Colonic mucosa (tissue), 4 donors: Measurements from ENCODE around the gene GABBR2. TPM values are rescaled to one million over a fixed set of nuclear protein-coding genes. Genes with fewer than 3 reads are reported as not detected.

ENCODE experiments used
- DNase-seq: peaks from one replicate; pipeline ENCODE4 v3.0.0-alpha.2; 2020
- H3K27ac ChIP-seq: fragments of 200-600 bp; one replicate; pipeline ENCODE4 v1.8.0; 2021
- H3K27me3 ChIP-seq: fragments of 200-600 bp; one replicate; pipeline ENCODE4 v1.8.0; 2021
- H3K36me3 ChIP-seq: fragments of 200-600 bp; one replicate; pipeline ENCODE4 v1.8.0; 2021
- H3K4me1 ChIP-seq: fragments of 200-600 bp; one replicate; pipeline ENCODE4 v1.8.0; 2021; ENCODE audit warnings: mild to moderate bottlenecking
- H3K4me3 ChIP-seq: fragments of 200-600 bp; one replicate; pipeline ENCODE4 v1.8.0; 2021
- H3K9ac ChIP-seq, 2 donors: one replicate each; pipeline ENCODE4 v1.7.0; 2013; ENCODE audit warnings: control low read depth in 2 of 2, low read depth in 2 of 2, low read length in 2 of 2
- H3K9me3 ChIP-seq: fragments of 200-600 bp; one replicate; pipeline ENCODE4 v1.8.0; 2021
- intact Hi-C: fragments of 100-400 bp; cut with DNase I; formaldehyde crosslinking; loops from one replicate; pipeline ENCODE4 v1.14.1; 2022
- total RNA-seq, 2 donors: library from RNA; stranded (reverse); fragmentation: NEBNext Ultra II Directional in 1 of 2; extraction: Animal tissue kit (Norgen Biotek cat#: 25700) in 1 of 2; gene quantifications; one replicate each; pipeline ENCODE4 v1.2.1, GENCODE V29; 2021
- TF ChIP-seq, protein P1 (sequence below): fragments of 200-600 bp; IDR thresholded peaks from one replicate; pipeline ENCODE4 v1.8.0; 2022; ENCODE audit warnings: antibody characterized with exemption, mild to moderate bottlenecking
- donor health status: healthy.
- donor health status: DM: no; HTN: no; CAD: no.
- donor health status: DM: no; HTN: no; CAD: no.

Gene GABBR2
- total RNA-seq, 2 donors from 2014 or later = 0.05 TPM; not detected in 1

DNA sequence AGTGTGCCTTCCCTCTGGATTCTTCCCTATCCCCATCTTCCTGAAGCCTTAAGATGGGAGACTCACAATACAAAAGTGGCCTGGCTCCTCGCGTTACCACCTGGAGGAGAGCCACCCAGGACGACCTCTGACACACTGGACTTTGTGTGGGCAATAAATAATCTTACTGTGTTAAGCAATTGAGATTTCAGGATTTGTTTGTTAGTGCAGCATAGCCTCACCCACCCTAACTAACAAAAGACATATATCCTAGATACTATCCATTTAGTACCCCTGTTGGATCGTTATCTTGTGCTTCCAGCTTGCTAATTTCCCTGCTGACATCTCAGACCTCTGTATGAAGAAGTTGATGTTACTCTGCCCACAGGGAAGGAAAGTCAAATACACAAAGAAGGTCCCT, 7.9 kb downstream of the GABBR2 start:
- intact Hi-C loops = no loop called here
- DNase-seq = no peak
- Histone ChIP-seq H3K4me3 (no peak overlapping the region), H3K4me1 (no peaks in the 10 kb centered on the region), H3K9ac (no peak overlapping the region), H3K27ac (no peak overlapping the region), H3K9me3 (no peaks in the 10 kb centered on the region), H3K27me3 (no peaks in the 10 kb centered on the region), H3K36me3 (no peaks in the 10 kb centered on the region)
- TF ChIP-seq, protein P1, sequence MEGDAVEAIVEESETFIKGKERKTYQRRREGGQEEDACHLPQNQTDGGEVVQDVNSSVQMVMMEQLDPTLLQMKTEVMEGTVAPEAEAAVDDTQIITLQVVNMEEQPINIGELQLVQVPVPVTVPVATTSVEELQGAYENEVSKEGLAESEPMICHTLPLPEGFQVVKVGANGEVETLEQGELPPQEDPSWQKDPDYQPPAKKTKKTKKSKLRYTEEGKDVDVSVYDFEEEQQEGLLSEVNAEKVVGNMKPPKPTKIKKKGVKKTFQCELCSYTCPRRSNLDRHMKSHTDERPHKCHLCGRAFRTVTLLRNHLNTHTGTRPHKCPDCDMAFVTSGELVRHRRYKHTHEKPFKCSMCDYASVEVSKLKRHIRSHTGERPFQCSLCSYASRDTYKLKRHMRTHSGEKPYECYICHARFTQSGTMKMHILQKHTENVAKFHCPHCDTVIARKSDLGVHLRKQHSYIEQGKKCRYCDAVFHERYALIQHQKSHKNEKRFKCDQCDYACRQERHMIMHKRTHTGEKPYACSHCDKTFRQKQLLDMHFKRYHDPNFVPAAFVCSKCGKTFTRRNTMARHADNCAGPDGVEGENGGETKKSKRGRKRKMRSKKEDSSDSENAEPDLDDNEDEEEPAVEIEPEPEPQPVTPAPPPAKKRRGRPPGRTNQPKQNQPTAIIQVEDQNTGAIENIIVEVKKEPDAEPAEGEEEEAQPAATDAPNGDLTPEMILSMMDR = no peak

DNA sequence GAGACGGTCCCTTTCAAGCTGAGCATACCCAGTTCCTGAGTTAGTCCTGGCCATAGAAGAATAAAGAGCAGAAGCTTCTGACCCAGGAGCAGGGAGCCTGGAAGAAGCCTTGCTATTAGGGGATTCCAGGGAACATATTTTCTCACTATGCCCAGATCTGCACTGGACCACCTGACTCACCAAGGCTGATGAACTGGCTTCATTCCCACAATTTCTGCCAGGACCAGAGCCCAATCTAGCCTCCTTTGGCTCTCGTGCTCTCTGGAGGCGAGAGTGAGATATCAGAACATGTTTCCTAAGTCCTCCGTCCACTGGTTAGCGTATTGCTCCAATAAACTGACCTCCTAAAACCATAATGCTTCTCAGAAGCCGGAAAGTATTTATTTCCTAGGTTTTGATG, 9.9 kb downstream of the GABBR2 start:
- H3K9ac ChIP-seq = no peak overlapping the region
- DNase-seq = no peak
- no peak overlapping the region for H3K4me3 ChIP-seq
- TF ChIP-seq, protein P1 = no peak
- no peaks in the 10 kb centered on the region for H3K9me3 ChIP-seq
- H3K4me1 ChIP-seq = no peaks in the 10 kb centered on the region
- H3K36me3 ChIP-seq = no peaks in the 10 kb centered on the region
- H3K27me3 ChIP-seq = no peaks in the 10 kb centered on the region
- intact Hi-C loops = no loop called here
- H3K27ac ChIP-seq = no peak overlapping the region

DNA sequence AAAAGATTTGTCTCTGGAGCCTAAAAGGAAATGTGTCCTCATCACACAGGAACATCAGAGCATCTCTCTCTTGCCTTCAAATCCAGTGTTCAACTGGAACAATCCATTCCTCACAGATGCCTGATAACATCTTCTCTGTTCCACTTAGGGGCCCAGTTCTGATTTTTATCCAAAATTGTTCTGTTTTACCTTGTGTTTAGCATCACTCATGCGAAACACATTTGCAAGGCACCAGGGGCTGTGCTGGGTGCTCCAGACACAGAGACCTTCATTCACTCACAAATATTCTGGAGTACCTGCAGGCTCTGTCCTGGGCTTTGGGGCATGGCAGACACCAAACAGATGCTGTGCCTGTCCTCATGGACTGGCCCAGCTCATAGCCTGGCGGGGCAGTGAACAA, 13.8 kb downstream of the GABBR2 start:
- intact Hi-C loops = no loop called here
- H3K4me1 ChIP-seq = no peaks in the 10 kb centered on the region
- no peaks in the 10 kb centered on the region for H3K27me3 ChIP-seq
- no peak overlapping the region for H3K9ac ChIP-seq
- H3K4me3 ChIP-seq = no peak overlapping the region
- no peak overlapping the region for H3K27ac ChIP-seq
- H3K36me3 ChIP-seq = no peaks in the 10 kb centered on the region
- TF ChIP-seq, protein P1 = no peak
- no peaks in the 10 kb centered on the region for H3K9me3 ChIP-seq
- no peak for DNase-seq

DNA sequence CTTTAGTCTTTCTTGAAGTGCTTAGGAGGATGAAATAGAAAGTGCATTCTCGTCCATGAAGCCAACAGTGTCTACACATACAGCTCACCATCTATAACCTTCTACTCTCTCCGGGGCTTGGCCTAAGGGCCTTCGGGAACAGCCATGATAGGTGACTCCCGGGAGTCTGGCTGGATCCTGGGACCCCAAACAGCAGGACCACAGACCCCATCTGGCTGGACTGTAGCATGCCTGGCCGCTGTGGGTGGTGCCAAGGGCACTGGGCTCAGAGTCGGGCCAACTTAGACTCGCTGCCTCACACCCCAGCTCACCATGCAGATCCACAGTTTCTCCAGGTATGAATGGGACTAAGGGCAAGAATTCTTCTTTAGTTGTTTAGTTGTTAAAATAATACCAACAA, 16.3 kb downstream of the GABBR2 start:
- DNase-seq = no peak
- H3K9ac ChIP-seq = no peak overlapping the region
- intact Hi-C loops = no loop called here
- TF ChIP-seq, protein P1 = no peak
- no peaks in the 10 kb centered on the region for H3K9me3 ChIP-seq
- no peak overlapping the region for H3K27ac ChIP-seq
- no peaks in the 10 kb centered on the region for H3K4me1 ChIP-seq
- no peaks in the 10 kb centered on the region for H3K27me3 ChIP-seq
- H3K36me3 ChIP-seq = no peaks in the 10 kb centered on the region
- H3K4me3 ChIP-seq = no peak overlapping the region

DNA sequence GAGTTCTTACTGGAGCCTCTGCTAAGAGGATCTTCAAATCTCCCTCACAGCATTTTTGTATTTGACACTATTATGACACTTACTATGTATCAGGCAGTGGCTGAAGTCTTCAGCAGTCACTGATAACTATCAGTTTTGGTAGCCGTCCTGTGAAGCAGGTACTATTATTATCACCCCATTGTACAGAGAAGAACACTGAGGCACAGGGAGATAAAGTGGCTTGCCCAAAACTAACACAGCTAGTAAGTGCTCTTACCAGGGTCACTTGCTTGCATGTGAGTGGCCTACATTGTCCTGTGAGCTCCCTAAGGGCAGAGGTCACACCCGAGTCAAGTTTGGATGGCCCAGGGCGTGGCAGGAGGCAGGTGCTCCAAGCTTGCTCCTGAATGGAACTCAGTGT, 16.8 kb downstream of the GABBR2 start:
- Histone ChIP-seq H3K27me3 (no peaks in the 10 kb centered on the region), H3K9ac (no peak overlapping the region), H3K4me3 (no peak overlapping the region), H3K4me1 (no peaks in the 10 kb centered on the region), H3K27ac (no peak overlapping the region), H3K9me3 (no peaks in the 10 kb centered on the region), H3K36me3 (no peaks in the 10 kb centered on the region)
- TF ChIP-seq, protein P1 = no peak
- DNase-seq = no peak
- intact Hi-C loops = no loop called here

DNA sequence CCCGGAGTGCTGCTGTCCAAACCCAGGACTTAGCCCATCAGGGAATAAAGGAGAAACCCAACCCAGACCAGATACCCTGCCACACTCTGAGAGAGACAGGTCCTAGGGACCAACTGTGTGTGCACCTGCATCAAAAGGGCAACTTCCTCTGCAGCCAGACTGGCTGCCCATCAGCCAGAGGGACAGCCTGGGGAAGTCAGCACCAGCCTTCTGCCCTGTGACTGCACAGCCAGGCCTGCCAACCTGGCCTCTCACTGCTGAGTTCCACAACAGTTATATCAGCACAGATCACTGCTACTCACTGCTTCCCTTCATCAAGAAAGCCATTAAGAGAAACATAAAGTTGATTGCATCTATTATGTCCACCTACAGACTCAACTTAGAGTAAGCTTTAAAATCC, 18.0 kb downstream of the GABBR2 start:
- H3K9ac ChIP-seq = no peak overlapping the region

More for the DNA sequence above, 18.0 kb downstream of the GABBR2 start:
- Histone ChIP-seq H3K4me1 (no peaks in the 10 kb centered on the region), H3K27ac (no peak overlapping the region), H3K27me3 (no peaks in the 10 kb centered on the region), H3K4me3 (no peak overlapping the region), H3K36me3 (no peaks in the 10 kb centered on the region), H3K9me3 (no peaks in the 10 kb centered on the region)
- intact Hi-C loops = no loop called here
- TF ChIP-seq, protein P1 = no peak
- DNase-seq = no peak
